ENCODE results near the gene CCDC107. TPM values are rescaled to one million over a fixed set of nuclear protein-coding genes. Genes with fewer than 3 reads are reported as not detected.
A peak's percentile ranks its signal among the peaks of the same experiment; 100 is the strongest.

CCDC107 gene
- total RNA-seq, 2 experiments from 2014 or later = 30.7 to 30.9 TPM

- peak overlapping the region; percentile 41 for H3K27ac Mint-ChIP-seq
- CTCF ChIA-PET = interaction anchor here (0.6 to 2.5 kb wide), 8 partner anchors 8 to 267 kb away, joined by 3 to 8 read pairs (median 4); partner anchors contain the start of genes ARHGEF39, CCDC107 and RMRP
- no peaks in the 10 kb centered on the region for H3K9me3 Mint-ChIP-seq
- no peak overlapping the region for H3K4me3 Mint-ChIP-seq
- H3K27me3 Mint-ChIP-seq = peaks cover 11% of the 10 kb centered on the region
- H3K36me3 Mint-ChIP-seq (ENCODE audit: low read depth) = no peaks in the 10 kb centered on the region
- peaks cover 9% of the 10 kb centered on the region for H3K4me1 Mint-ChIP-seq
- no peak for DNase-seq
- POLR2A ChIA-PET = no interaction called here
Measured at GRCh38 chr9:35680331-35681105, 22.4 kb downstream of the CCDC107 start.

GRCh38 chr9:35681341-35682002, 23.4 kb downstream of the CCDC107 start:
- Mint-ChIP-seq H3K27me3 (peaks cover 7% of the 10 kb centered on the region), H3K9me3 (no peaks in the 10 kb centered on the region), H3K27ac (no peak overlapping the region), H3K4me1 (peaks cover 5% of the 10 kb centered on the region), H3K36me3 (ENCODE audit: low read depth) (no peaks in the 10 kb centered on the region), H3K4me3 (no peak overlapping the region)
- CTCF ChIA-PET = interaction anchor here (0.6 to 2.5 kb wide), 3 partner anchors 14 to 266 kb away, joined by 3 to 8 read pairs (median 5); partner anchors contain the start of genes CCDC107 and RMRP
- no peak for DNase-seq
- POLR2A ChIA-PET = no interaction called here

DNA sequence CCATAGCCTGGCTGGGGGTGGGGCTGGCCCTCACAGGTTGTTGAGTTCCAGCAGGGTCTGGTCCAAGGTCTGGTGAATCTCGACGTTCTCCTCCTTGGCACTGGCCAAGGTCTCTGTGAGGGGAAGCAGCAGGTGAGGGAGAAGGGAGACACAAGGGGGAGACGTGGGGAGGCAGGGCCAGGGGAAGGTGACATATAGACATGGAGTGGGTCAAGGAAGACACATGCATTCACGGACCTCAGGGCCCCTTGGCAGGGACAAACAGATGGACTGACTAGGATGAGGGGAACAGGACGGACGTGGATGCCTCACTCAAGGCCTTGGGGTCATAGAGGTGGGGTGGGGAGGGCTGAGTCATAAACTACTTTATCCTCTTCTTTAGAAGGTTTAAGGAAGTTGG, 24.0 kb downstream of the CCDC107 start:
- Mint-ChIP-seq H3K4me1 (peaks cover 1% of the 10 kb centered on the region), H3K27me3 (peaks cover 4% of the 10 kb centered on the region), H3K9me3 (no peaks in the 10 kb centered on the region), H3K36me3 (ENCODE audit: low read depth) (no peaks in the 10 kb centered on the region), H3K27ac (no peak overlapping the region), H3K4me3 (no peak overlapping the region)
- ChIA-PET CTCF (interaction anchor here (2.2 kb wide), 1 partner anchor 24 kb away, joined by 8 read pairs; the partner anchor contains the start of genes CCDC107 and RMRP), POLR2A (no interaction called here)
- DNase-seq = no peak

DNA sequence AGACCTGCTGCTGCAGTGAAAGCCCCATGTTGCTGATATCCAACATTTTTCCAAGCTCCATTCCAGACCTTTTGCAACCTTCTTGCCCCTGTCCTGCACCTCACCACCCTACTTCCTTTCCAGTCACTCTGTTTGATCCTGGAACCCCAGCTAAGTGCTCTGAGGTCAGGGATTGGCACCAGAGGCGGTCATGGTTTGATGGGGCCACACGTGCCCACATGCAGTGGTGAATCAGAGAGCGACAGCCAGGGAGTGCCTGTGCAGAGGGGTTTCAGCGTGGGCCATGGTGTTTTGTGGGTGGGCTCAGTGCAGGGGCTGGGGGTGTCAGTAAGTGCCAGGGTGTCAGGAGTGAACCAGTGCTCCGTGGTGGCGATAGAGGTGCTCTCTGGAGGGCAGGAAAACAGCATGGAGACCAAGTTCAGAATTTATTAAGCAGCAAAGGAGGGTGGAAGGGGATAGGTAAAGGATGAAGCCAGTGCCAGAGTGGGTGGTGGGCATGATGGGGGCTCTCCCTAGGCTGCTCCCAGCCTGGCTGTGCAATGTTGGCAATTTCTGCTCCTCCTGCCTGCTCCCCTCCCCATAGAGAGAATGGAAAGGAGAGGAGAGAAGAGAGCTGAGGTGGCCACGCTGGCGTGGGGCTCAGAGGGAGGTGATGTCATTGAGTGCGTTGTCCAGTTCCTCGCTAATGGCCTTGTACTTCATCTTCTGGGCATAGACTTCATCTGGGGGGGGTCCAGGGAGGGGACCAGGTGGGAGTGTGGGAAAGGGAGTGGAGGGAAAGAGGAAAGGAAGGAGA, 24.6 kb downstream of the CCDC107 start:
- H3K27me3 Mint-ChIP-seq = peaks cover 1% of the 10 kb centered on the region
- H3K27ac Mint-ChIP-seq = no peak overlapping the region
- POLR2A ChIA-PET = no interaction called here
- CTCF ChIA-PET = interaction anchor here (1.2 to 4.0 kb wide), 4 partner anchors 12 to 42 kb away, joined by 3 to 26 read pairs (median 8); partner anchors contain the start of genes CCDC107 and RMRP
- no peaks in the 10 kb centered on the region for H3K36me3 Mint-ChIP-seq (ENCODE audit: low read depth)
- no peak overlapping the region for H3K4me3 Mint-ChIP-seq
- no peak for DNase-seq
- H3K9me3 Mint-ChIP-seq = no peaks in the 10 kb centered on the region
- peaks cover 1% of the 10 kb centered on the region for H3K4me1 Mint-ChIP-seq

DNA sequence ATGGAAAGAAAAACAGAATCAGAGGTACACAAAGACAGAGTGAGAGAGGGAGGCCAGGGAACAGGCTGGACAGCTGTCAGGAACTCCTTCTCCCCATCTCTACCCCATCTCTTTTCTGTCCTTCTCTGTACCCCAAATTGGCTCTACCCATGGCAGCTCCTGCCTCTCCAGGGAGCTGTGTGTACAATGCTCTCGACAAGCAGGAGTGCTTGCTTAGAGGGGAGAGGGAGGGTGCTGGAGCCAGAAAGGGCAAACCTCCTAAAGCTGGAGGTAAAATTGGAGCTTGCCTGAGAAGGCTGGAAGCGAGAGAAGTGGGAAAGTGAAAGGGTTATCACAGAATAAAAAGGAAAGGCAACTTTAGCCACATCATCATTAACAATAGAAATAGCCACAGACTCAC, 25.2 kb downstream of the CCDC107 start:
- no peaks in the 10 kb centered on the region for H3K27me3 Mint-ChIP-seq
- H3K9me3 Mint-ChIP-seq = no peaks in the 10 kb centered on the region
- H3K4me3 Mint-ChIP-seq = no peak overlapping the region
- ChIA-PET CTCF (interaction anchor here (1.2 to 4.0 kb wide), 4 partner anchors 13 to 41 kb away, joined by 3 to 26 read pairs (median 8); partner anchors contain the start of genes CCDC107 and RMRP), POLR2A (no interaction called here)
- H3K27ac Mint-ChIP-seq = no peak overlapping the region
- H3K36me3 Mint-ChIP-seq (ENCODE audit: low read depth) = no peaks in the 10 kb centered on the region
- H3K4me1 Mint-ChIP-seq = peaks cover 1% of the 10 kb centered on the region
- no peak for DNase-seq

GRCh38 chr9:35684921-35685320, 26.8 kb downstream of the CCDC107 start:
- Mint-ChIP-seq H3K4me3 (no peak overlapping the region), H3K9me3 (no peaks in the 10 kb centered on the region), H3K36me3 (ENCODE audit: low read depth) (no peaks in the 10 kb centered on the region), H3K27ac (no peak overlapping the region), H3K4me1 (peaks cover 9% of the 10 kb centered on the region), H3K27me3 (no peaks in the 10 kb centered on the region)
- CTCF ChIA-PET = interaction anchor here (0.7 to 4.0 kb wide), 4 partner anchors 11 to 27 kb away, joined by 3 to 26 read pairs (median 8); partner anchors contain the start of genes CCDC107 and RMRP
- POLR2A ChIA-PET = no interaction called here
- DNase-seq = no peak

DNA sequence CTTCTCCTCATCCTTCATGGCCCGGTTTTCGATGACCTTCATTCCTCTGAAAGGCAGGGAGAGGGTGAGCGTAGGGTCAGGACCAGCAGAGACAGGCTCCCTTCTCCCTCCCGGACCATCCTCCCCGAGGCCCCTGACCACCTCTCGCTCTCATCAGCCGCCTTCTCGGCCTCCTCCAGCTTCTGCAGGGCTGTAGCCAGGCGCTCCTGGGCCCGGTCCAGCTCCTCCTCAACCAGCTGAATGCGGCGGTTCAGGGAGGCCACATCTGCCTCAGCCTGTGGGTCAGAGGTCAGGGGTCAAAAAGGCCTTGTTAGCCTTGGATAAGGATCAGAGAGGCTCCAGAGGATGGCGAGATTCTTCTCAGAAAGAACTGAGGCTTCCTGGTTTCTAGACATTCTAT, 27.4 kb downstream of the CCDC107 start:
- no peak overlapping the region for H3K4me3 Mint-ChIP-seq
- no peaks in the 10 kb centered on the region for H3K9me3 Mint-ChIP-seq
- no peak for DNase-seq
- ChIA-PET POLR2A (interaction anchor here (0.6 kb wide), 1 partner anchor 58 kb away, joined by 3 read pairs; no protein-coding TSS in a partner anchor), CTCF (interaction anchor here (0.7 to 4.0 kb wide), 4 partner anchors 11 to 28 kb away, joined by 3 to 26 read pairs (median 8); partner anchors contain the start of genes CCDC107 and RMRP)
- no peaks in the 10 kb centered on the region for H3K36me3 Mint-ChIP-seq (ENCODE audit: low read depth)
- peaks cover 9% of the 10 kb centered on the region for H3K4me1 Mint-ChIP-seq
- H3K27me3 Mint-ChIP-seq = no peaks in the 10 kb centered on the region
- H3K27ac Mint-ChIP-seq = no peak overlapping the region

DNA sequence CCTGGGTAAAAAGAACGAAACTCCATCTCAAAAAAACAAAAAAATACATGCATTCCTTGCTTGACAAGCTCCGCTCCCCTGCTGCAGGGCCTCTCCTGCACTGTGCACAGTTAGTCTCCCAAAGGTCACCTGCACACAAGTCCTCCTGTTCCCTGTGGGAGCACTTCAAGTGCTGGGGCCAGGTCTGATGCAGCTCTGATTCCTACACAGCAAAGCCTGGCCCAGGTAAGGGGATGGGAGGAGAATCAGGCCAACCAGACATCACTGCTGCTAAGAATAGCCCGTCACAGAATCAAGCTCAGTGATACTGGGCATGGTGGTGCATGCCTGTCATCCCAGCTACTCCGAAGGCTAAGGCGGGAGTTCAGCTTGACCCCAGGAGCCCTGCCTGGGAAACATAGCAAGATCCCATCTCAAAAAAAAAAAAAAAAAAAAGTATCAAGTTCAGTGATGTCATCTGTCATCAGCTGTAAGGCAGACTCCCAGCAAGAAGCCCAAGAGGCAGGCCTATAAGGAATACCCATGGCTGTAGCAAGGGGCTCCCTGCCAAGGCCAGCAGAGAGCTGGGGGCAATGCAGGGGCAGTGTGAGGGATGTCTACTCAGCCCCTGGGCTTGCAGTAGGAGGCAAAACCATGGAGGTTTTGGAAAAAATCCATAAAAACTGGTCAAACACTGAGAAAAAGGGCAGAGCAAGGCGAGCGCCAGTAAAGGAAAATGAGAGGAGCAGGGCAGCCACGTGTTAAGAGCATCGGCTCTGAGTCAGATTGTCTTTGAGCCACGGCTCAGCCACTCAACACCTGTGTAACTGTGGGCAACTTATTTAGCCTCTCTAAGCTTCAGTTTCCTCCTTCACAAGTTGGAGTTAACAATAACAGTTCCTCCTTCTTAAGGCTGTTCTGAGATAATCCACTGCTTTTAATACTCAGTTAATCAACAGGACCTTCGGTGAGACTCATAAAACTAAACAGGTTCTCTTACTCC, 28.4 kb downstream of the CCDC107 start:
- no peak for DNase-seq
- H3K36me3 Mint-ChIP-seq (ENCODE audit: low read depth) = no peaks in the 10 kb centered on the region
- ChIA-PET CTCF (interaction anchor here (0.9 to 4.0 kb wide), 5 partner anchors 10 to 39 kb away, joined by 4 to 26 read pairs (median 10); partner anchors contain the start of genes ARHGEF39, CCDC107 and RMRP), POLR2A (interaction anchor here (0.6 to 0.7 kb wide), 2 partner anchors 59 to 98 kb away, joined by 3 to 5 read pairs; no protein-coding TSS in a partner anchor)
- H3K27ac Mint-ChIP-seq = peak overlapping the region; percentile 58
- H3K4me1 Mint-ChIP-seq = peaks cover 18% of the 10 kb centered on the region
- no peaks in the 10 kb centered on the region for H3K27me3 Mint-ChIP-seq
- H3K4me3 Mint-ChIP-seq = no peak overlapping the region
- H3K9me3 Mint-ChIP-seq = no peaks in the 10 kb centered on the region

- CTCF ChIA-PET = interaction anchor here (1.1 to 2.6 kb wide), 3 partner anchors 10 to 40 kb away, joined by 5 to 14 read pairs (median 10); partner anchors contain the start of genes CCDC107 and RMRP
- Mint-ChIP-seq H3K36me3 (ENCODE audit: low read depth) (no peaks in the 10 kb centered on the region), H3K27ac (no peak overlapping the region), H3K27me3 (no peaks in the 10 kb centered on the region), H3K4me3 (no peak overlapping the region), H3K9me3 (no peaks in the 10 kb centered on the region), H3K4me1 (peaks cover 22% of the 10 kb centered on the region)
- DNase-seq = no peak
- POLR2A ChIA-PET = no interaction called here
Measured at GRCh38 chr9:35687306-35687705, 29.2 kb downstream of the CCDC107 start.

- no peaks in the 10 kb centered on the region for H3K9me3 Mint-ChIP-seq
- H3K27ac Mint-ChIP-seq = no peak overlapping the region
- no peak for DNase-seq
- ChIA-PET CTCF (interaction anchor here (0.7 to 2.6 kb wide), 10 partner anchors 8 to 45 kb away, joined by 3 to 14 read pairs (median 4); partner anchors contain the start of genes ARHGEF39, CCDC107, CREB3 and RMRP), POLR2A (no interaction called here)
- no peaks in the 10 kb centered on the region for H3K36me3 Mint-ChIP-seq (ENCODE audit: low read depth)
- no peaks in the 10 kb centered on the region for H3K27me3 Mint-ChIP-seq
- peaks cover 22% of the 10 kb centered on the region for H3K4me1 Mint-ChIP-seq
- no peak overlapping the region for H3K4me3 Mint-ChIP-seq
Measured at GRCh38 chr9:35687972-35688557, 30.0 kb downstream of the CCDC107 start.

All from activated CD4-positive, alpha-beta T cell treated with anti-CD3 and anti-CD28 coated beads, Interleukin-2, amount 10 ng/mL, durations not matched to agents 7 days and 5 days (primary cell).